NCI-H1092 treated with DMSO at 0.1 percent for 48 hours (cell line): ENCODE data around the gene TTC39A.

ENCODE experiments used
- DNase-seq: peaks from one replicate; lab custom pipeline; 2025; lab: John Stamatoyannopoulos, UW

Gene TTC39A

DNA sequence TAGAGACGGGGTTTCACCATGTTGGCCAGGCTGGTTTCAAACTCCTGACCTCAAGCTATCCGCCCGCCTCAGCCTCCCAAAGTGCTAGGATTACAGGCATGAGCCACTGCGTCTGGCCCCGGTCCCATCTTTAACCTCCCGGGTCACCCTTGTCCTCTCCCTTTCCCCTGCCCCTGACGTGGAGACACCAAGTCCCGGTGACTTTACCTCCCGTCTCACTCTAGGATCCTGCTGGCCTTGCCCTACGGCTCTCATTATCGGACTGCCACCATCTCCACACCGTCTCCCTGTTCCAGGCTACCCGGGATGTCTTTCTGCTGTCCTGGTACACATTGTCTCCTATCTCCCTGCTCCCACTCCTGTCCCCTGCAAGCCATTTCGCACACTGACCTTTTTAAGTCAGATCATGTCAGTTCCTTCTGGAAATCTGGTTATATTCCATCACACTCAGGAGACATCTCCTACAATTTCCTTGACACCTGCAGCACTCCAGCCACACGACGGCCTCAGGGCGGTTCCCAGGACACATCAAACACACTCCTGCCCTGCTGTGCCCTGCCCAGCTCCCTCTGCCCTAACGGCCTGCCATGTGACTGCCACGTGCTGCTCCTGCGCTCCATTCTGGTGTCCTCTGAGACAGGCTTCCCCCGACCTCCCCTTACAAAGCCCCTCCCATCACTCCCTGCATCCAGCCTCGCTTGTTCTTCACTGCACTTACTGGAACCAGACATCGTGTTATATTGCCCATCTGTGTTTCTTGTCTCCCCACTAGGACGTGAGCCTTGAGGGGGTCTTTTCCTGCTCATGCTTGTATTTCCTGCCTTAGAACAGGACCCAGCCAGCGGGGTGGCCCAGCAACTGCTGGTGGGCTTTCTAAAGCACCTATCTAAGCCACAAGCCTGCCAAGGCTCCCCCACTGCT lies 32.7 kb downstream of the TTC39A start:
- no peak for DNase-seq

DNA sequence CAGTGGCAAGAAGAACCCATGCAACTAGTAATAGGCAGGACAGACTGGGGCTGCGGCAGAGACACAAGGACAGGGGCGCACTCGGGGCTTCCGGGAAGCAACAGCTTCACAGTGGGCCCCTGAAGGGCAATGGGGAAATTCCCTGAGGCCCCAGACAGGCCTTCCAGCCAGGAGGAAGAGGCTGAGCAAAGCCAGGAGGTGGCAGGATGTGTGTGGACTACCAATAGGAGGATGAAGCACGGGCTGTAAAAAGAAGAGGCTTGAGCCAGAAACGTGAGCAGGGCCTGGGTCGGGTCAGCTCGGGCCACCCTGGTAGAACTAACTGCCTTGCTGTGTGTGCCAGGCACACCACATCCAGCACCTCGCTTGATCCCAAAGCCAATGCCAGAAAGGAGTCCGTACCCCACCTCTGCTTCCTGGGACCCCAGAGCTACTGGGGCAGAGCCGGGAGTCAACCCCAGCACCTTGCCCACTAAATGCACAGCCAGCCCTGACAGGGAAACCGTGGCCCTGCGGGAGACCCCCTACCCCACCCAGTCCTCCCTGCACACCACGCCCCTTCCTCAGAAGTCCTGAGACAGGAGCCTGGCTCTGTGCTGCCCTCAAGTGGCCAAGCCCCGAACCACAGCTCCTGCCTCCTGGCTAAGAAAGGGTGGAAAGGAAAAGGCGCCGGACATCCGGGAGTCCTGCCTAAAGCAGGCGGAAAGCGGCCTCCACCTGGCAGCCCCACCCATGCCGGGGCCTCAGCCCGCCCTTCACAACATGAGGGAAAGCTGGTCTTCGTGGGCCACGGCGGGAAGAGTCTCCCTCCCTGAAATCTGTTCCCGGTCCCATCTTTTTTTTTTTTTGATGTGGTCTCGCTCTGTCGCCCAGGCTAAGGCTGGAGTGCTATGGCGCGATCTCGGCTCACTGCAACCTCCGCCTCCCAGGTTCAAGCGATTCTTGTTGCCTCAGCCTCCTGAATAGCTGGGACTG lies 33.7 kb downstream of the TTC39A start:
- DNase-seq, result peak; percentile 61

GRCh38 chr1:51295926-51296325 lies 34.4 kb downstream of the TTC39A start:
- DNase-seq, result no peak

- no peak for DNase-seq
Observed at GRCh38 chr1:51294566-51295184, 35.7 kb downstream of the TTC39A start.

DNA sequence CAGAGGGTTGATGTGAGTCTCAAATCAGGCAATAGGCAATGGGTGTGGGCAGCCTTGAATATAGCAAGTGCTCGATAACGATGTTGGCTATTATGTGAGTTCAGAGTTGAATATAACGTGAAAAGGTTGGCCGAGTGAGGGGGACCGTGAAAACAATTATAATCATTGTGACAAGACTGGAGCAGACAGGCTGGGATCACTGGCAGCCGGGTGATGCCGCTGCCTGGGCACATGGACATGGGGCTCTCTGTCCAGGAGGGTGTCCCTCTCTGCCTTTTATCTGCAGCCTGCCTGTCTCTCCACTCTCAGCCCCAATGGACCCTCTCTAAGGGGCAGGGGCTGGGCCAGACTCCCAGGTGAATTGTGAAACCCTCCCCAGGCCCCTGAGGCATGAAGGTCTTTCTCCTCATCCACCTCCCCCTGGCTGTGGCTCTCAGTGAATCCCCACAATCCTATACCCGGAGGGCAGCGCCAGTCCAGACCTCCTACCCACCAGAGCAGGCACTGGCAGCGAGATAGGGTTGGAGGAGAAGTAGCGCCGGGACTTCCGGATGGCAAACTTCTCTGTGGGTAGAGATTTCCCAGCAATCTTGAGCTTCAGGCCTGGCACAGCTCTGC lies 36.4 kb downstream of the TTC39A start:
- DNase-seq, result no peak

- no peak for DNase-seq
Observed at GRCh38 chr1:51290489-51290847, 39.9 kb downstream of the TTC39A start.

GRCh38 chr1:51289676-51290488 lies 40.5 kb downstream of the TTC39A start:
- no peak for DNase-seq

DNA sequence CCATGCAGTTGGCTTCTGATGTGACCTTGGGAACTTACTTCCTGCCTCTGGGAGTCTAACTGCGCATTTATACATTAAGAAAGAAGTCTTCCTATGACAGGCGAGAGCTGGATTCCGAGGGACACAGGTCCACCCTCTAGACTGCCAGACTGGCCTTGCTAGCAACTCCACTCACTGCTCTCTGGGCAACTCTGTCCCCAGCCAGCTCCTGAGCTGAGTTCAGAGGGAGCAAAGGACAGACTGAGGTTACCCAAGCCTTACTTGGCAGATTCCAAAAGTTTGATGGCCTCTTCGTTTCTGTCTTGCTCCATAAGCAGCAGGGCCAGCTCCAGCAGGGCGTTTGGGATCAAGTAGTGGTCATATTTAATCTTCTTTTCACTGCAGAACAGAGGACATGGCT lies 41.8 kb downstream of the TTC39A start:
- DNase-seq, result no peak

GRCh38 chr1:51287966-51288365 lies 42.4 kb downstream of the TTC39A start:
- no peak for DNase-seq

DNA sequence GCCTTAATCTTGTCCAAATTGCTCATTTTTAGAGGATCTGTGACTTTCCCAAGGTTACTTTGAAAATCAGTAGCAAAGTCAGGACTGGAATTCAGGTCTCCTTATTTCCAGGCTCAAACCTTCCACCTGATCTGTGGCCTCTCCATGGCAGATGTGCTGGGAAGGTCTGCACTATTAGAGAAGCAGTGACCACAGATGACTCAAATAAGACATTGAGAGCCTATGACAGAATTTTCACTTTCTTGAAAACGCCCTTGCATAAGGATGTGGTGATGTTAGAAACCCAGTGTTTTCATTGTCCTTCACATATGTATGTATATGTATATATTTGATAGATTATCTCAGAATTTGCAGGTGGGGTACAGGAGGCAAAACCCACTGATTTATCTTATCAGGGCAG lies 45.3 kb downstream of the TTC39A start:
- DNase-seq, result no peak

- DNase-seq, result peak; percentile 81
Observed at GRCh38 chr1:51284487-51284954, 45.8 kb downstream of the TTC39A start.

DNA sequence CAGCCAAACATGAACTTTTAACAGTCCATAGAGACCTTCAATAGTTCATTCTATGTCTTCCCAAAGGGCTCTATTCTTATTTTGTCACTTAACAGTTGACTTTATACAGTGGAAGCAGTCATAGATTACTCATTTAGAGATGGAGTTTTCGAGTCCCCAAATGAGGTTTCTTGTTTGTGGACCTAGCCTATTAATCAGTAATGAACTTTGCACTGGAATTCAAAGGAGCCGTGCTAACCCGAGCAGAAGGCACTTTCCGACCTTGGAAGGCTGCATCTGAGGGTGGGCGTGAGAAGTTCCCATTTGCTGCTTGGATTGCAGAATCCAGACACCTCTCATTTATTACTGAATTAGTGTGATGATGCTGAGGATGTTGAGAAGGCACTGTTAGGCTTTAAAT lies 46.4 kb downstream of the TTC39A start:
- no peak for DNase-seq

DNA sequence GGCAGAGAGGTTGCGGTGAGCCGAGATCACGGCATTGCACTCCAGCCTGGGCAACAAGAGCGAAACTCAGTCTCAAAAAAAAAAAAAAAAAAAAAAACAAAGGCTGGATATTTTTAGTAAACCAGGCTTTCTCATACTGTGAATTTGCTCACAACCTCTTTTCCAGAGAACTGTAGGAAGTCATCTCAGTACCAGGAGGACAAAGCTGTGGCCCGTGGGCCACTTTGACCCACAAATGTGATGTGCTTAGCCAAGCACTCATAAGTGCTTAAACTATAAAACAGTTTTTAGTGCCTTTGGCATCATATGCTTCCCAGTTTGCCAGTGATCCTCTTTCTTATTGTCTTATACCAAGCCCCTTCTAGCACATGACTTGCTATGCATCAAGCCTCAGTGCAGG lies 47.8 kb downstream of the TTC39A start:
- DNase-seq, result no peak

DNA sequence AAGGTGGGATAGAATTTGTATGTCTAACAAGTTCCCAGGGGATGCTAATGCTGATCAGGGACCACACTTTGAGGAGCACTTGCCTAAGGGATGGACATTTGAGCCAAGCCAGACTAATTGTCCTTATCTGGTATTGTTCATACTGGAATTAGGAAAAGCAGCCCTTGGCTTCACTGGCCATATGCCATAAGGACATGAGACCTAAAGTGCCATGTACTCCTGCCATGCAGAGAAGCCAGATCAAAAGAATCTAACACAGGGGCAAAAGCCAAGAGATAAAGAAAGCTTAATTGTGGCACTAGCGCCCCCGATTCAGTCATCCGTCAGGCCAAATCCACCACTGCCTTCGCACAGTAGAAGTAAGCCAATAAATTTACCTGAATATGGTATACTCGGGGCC lies 48.6 kb downstream of the TTC39A start:
- no peak for DNase-seq

DNA sequence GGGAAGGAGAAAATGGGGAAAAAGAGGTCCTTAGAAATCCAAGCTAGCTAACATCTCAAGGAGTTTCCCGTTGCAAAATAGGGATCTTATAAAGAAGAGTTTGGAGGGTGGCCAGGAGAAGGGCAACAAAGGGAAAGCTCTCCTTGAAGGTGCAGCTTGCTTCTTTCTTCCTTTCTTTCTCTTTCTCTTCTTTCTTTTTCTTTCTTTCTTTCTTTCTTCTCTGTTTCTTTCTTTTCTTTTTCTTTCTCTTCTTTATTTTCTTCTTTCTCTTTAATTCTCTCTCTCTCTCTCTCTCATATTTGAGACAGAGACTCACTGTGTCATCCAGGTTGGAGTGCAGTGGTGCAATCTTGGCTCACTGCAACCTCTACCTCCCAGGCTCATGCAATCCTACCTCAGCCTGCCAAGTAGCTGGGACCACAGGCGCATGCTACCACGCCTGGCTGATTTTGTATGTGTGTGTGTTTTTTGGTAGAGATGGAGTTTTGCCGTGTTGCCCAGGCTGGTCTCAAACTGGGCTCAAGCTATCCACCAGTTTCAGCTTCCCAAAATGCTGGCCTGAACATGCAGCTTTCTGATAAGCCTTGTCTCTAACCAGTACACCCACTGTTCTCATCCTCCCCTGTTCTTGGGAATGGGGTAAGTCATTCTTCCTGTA lies 49.9 kb downstream of the TTC39A start:
- DNase-seq, result no peak

GRCh38 chr1:51276286-51276685 lies 54.1 kb downstream of the TTC39A start:
- no peak for DNase-seq

- DNase-seq, result no peak
Observed at GRCh38 chr1:51274676-51275075, 55.7 kb downstream of the TTC39A start.

- no peak for DNase-seq
Observed at GRCh38 chr1:51272916-51273315, 57.4 kb downstream of the TTC39A start.

GRCh38 chr1:51270751-51271150 lies 59.6 kb downstream of the TTC39A start:
- no peak for DNase-seq

- no peak for DNase-seq
Observed at GRCh38 chr1:51268634-51269033, 61.7 kb downstream of the TTC39A start.
